Glomerular endothelial cell (primary cell): ENCODE results near the gene NLRP1. TPM values are rescaled to one million over a fixed set of nuclear protein-coding genes. Genes with fewer than 3 reads are reported as not detected.

Experiments used
- DNase-seq: peaks from one replicate; pipeline ENCODE4 v3.0.0-alpha.2; 2011; ENCODE audit warnings: low read depth, low spot score; ENCODE audit errors: extremely low read depth
- total RNA-seq: library from RNA; depleted of rRNA; stranded (reverse); fragments of >200 nt; gene quantifications from 2 replicates; pipeline ENCODE4 v1.2.3, GENCODE V29; 2015

Gene NLRP1
- total RNA-seq, 1 donor from 2014 or later, result 51.7 TPM

- no peak for DNase-seq
Measured at GRCh38 chr17:5558815-5559785, 25.2 kb downstream of the NLRP1 start.

GRCh38 chr17:5557990-5558389, 26.3 kb downstream of the NLRP1 start:
- DNase-seq, result no peak

GRCh38 chr17:5557485-5557884, 26.8 kb downstream of the NLRP1 start:
- DNase-seq, result no peak

GRCh38 chr17:5555254-5555653, 29.1 kb downstream of the NLRP1 start:
- no peak for DNase-seq

GRCh38 chr17:5553479-5553878, 30.8 kb downstream of the NLRP1 start:
- DNase-seq, result no peak

GRCh38 chr17:5552841-5553240, 31.5 kb downstream of the NLRP1 start:
- DNase-seq, result no peak

GRCh38 chr17:5545051-5545987, 39.0 kb downstream of the NLRP1 start:
- DNase-seq, result no peak

GRCh38 chr17:5544115-5544514, 40.2 kb downstream of the NLRP1 start:
- no peak for DNase-seq

- no peak for DNase-seq
Measured at GRCh38 chr17:5541610-5542202, 42.6 kb downstream of the NLRP1 start.

- no peak for DNase-seq
Measured at GRCh38 chr17:5540321-5540720, 44.0 kb downstream of the NLRP1 start.

GRCh38 chr17:5539286-5539685, 45.0 kb downstream of the NLRP1 start:
- DNase-seq, result no peak

- no peak for DNase-seq
Measured at GRCh38 chr17:5536866-5537650, 47.3 kb downstream of the NLRP1 start.

GRCh38 chr17:5535436-5535835, 48.9 kb downstream of the NLRP1 start:
- DNase-seq, result no peak

- no peak for DNase-seq
Measured at GRCh38 chr17:5533486-5534315, 50.6 kb downstream of the NLRP1 start.

GRCh38 chr17:5532581-5532980, 51.7 kb downstream of the NLRP1 start:
- no peak for DNase-seq

GRCh38 chr17:5531085-5531418, 53.3 kb downstream of the NLRP1 start:
- no peak for DNase-seq

- no peak for DNase-seq
Measured at GRCh38 chr17:5530265-5531084, 53.8 kb downstream of the NLRP1 start.

GRCh38 chr17:5527601-5528250, 56.6 kb downstream of the NLRP1 start:
- DNase-seq, result no peak
